OCI-LY3 (cell line): ENCODE data around the gene EFR3B.
"Not testable (repeated sequence)": the region's sequence is repeated elsewhere in the genome, so short reads cannot be mapped to it uniquely, and the experiment has no call there.

Experiments used
- H2AFZ ChIP-seq: fragments of 200-600, 300-600 bp; shearing (Covaris generic); 2 replicates; pipeline ENCODE4 v1.6.0; 2014; ENCODE audit warnings: antibody characterized with exemption, low read depth, low read length
- H3K27ac ChIP-seq: fragments of 200-600, 300-600 bp; sonication (generic); 2 replicates; pipeline ENCODE4 v1.5.1; 2014; ENCODE audit warnings: mild to moderate bottlenecking, low read length, moderate library complexity, mixed read lengths
- H3K27me3 ChIP-seq: fragments of 200-600, 300-600 bp; sonication (generic); 2 replicates; pipeline ENCODE4 v1.6.1; 2014; ENCODE audit warnings: low read depth, low read length, mixed read lengths
- H3K36me3 ChIP-seq: fragments of 200-600, 300-600 bp; sonication (generic); replicated peaks from 2 replicates; pipeline ENCODE3; 2014; ENCODE audit warnings: low read depth, low read length, mixed read lengths
- H3K4me1 ChIP-seq: fragments of 300-600, 200-600 bp; sonication (generic); 2 replicates; pipeline ENCODE4 v1.6.1; 2014; ENCODE audit warnings: low read length, mixed read lengths
- H3K4me2 ChIP-seq: fragments of 200-600, 300-600 bp; sonication (generic); 2 replicates; pipeline ENCODE4 v1.6.1; 2014; ENCODE audit warnings: low read length, mixed read lengths
- H3K4me3 ChIP-seq: fragments of 300-600, 200-600 bp; sonication (generic); 2 replicates; pipeline ENCODE4 v1.5.1; 2014; ENCODE audit warnings: antibody characterized with exemption, mild to moderate bottlenecking, low read length, moderate library complexity
- H3K79me2 ChIP-seq: fragments of 300-600, 200-600 bp; shearing (Covaris generic); 2 replicates; pipeline ENCODE4 v1.6.1; 2014; ENCODE audit warnings: mild to moderate bottlenecking, low read length, mixed read lengths
- H3K9ac ChIP-seq: fragments of 300-600, 200-600 bp; shearing (Covaris generic); 2 replicates; pipeline ENCODE4 v1.6.0; 2014; ENCODE audit warnings: mild to moderate bottlenecking, low read length, moderate library complexity
- H3K9me3 ChIP-seq: fragments of 200-600, 300-600 bp; shearing (Covaris generic); 2 replicates; pipeline ENCODE4 v1.6.1; 2014; ENCODE audit warnings: low read length, mixed read lengths; ENCODE audit not compliant: insufficient read depth
- H4K20me1 ChIP-seq: fragments of 200-600, 300-600 bp; sonication (generic); 2 replicates; pipeline ENCODE4 v1.6.1; 2016; ENCODE audit warnings: low read length, mixed read lengths; ENCODE audit not compliant: insufficient read depth
- EZH2phosphoT487 ChIP-seq: fragments of 200-600 bp; shearing (Covaris generic); IDR thresholded peaks from 2 replicates; pipeline ENCODE4 v1.6.1; 2018; ENCODE audit warnings: antibody characterized with exemption, mixed run types, low read depth
- TF ChIP-seq, protein P1 (sequence below): fragments of 200-600, 300-600 bp; sonication (generic); IDR thresholded peaks from 2 replicates; pipeline ENCODE4 v1.5.1; 2014; ENCODE audit warnings: antibody characterized with exemption, low read length, low read depth

EFR3B gene

DNA sequence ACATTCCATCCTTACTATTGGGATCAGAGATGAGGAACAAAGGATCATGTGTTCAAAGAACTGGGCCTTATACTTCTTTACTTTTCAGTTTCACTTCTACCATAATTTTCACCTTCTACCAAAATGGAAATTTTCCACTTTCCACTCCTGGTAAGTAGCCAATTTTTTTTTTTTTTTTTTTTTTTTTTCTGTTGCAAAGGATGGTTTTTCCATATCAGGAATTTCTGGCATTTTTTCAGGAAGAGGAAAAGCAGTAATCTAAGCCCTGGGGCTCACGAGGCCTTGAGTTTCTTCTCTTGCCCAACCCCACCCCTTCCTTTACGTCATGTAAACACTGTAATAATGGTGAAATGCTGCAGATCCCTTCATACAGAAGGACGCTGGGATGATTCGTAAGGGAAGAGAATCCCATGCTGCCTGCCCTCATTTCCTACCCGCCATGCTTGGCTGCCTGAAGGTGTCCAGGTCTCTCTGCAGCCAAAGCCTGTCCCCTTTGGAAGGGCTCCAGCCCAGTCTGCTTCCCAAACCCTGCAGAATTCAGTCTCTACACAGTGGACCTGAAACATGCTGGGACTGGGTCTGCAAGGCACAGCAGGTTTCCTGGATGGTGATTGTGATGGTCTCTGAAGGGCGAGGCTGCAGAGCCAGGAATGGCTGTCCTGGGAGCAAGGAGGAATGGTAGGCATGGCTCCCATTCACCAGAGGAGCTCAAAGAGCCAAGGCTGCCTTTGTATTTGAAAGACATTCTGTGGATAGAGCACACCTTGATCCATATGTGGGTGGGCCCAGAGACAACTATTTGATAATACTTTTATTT is 57.0 kb downstream of the EFR3B start:
- Histone ChIP-seq H3K9ac (no peak overlapping the region), H3K4me3 (no peak overlapping the region), H3K4me1 (peaks cover 6% of the 10 kb centered on the region; the same call in 1 of the 2 replicates), H3K79me2 (no peaks in the 10 kb centered on the region), H4K20me1 (no peaks in the 10 kb centered on the region), H3K27ac (no peak overlapping the region), H3K27me3 (peaks cover 7% of the 10 kb centered on the region; the same call in 1 of the 2 replicates), H3K4me2 (no peak overlapping the region), H2AFZ (no peak overlapping the region), H3K9me3 (0 out of 2 replicates have a peak, but pooled peaks cover 4% of the 10 kb centered on the region), H3K36me3 (no peaks in the 10 kb centered on the region)
- TF ChIP-seq EZH2phosphoT487: no peak
- TF ChIP-seq, protein P1, sequence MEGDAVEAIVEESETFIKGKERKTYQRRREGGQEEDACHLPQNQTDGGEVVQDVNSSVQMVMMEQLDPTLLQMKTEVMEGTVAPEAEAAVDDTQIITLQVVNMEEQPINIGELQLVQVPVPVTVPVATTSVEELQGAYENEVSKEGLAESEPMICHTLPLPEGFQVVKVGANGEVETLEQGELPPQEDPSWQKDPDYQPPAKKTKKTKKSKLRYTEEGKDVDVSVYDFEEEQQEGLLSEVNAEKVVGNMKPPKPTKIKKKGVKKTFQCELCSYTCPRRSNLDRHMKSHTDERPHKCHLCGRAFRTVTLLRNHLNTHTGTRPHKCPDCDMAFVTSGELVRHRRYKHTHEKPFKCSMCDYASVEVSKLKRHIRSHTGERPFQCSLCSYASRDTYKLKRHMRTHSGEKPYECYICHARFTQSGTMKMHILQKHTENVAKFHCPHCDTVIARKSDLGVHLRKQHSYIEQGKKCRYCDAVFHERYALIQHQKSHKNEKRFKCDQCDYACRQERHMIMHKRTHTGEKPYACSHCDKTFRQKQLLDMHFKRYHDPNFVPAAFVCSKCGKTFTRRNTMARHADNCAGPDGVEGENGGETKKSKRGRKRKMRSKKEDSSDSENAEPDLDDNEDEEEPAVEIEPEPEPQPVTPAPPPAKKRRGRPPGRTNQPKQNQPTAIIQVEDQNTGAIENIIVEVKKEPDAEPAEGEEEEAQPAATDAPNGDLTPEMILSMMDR: no peak

DNA sequence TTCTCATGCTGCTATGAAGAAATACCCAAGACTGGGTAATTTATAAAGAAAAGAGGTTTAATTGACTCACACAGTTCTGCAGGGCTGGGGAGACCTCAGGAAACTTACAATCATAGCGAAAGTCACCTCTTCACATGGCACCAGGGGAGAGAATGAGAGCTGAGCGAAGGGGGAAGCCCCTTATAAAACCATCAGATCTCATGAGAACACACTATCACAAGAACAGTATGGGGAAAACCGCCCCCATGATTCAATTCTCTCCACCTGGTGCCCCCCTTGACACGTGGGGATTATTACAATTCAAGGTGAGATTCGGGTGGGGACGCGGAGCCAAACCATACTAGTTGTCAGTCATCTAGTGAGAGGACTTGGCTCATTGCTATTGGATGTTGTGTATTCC is 60.5 kb downstream of the EFR3B start:
- not testable (repeated sequence) for H3K27ac ChIP-seq, H2AFZ ChIP-seq, H3K4me2 ChIP-seq, H3K4me1 ChIP-seq, H3K9me3 ChIP-seq, H3K36me3 ChIP-seq, H4K20me1 ChIP-seq, H3K9ac ChIP-seq, H3K79me2 ChIP-seq, H3K4me3 ChIP-seq
- H3K27me3 ChIP-seq: peaks cover 11% of the 10 kb centered on the region

DNA sequence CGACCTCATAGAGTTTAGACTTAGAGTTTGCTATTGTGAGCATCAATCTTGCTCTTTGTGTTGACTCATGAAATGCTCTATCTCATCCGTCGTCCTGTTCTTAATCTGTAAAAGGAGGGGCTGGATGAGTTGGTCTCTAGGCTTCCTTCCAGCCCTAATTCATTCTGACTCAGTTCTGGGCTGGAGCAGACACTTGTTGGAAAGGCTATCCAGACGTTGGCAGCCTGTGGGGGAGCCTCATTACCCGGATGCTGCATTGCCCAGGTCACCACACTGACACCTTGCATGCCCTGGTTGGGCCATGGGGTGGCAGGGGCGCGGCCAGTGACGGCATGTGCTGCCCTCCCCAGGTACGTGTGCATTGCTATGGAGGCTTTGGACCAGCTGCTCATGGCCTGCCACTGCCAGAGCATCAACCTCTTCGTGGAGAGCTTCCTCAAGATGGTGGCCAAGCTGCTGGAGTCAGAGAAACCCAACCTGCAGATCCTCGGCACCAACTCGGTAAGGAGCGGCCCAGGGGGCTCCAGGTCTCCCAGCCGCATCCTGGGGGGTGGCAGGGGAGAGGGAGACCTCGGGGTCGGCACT is 61.5 kb downstream of the EFR3B start:
- no peaks in the 10 kb centered on the region for H4K20me1 ChIP-seq
- H3K27me3 ChIP-seq: peaks cover 11% of the 10 kb centered on the region
- no peak overlapping the region for H3K9ac ChIP-seq
- no peak overlapping the region for H3K27ac ChIP-seq
- H2AFZ ChIP-seq: no peak overlapping the region
- no peaks in the 10 kb centered on the region for H3K79me2 ChIP-seq
- peaks cover 9% of the 10 kb centered on the region; the same call in 1 of the 2 replicates for H3K4me1 ChIP-seq
- no peak overlapping the region for H3K4me2 ChIP-seq
- H3K9me3 ChIP-seq: 0 out of 2 replicates have a peak, but pooled peaks cover 4% of the 10 kb centered on the region
- TF ChIP-seq, protein P1: no peak
- no peak for TF ChIP-seq EZH2phosphoT487
- no peak overlapping the region for H3K4me3 ChIP-seq
- H3K36me3 ChIP-seq: no peaks in the 10 kb centered on the region

DNA sequence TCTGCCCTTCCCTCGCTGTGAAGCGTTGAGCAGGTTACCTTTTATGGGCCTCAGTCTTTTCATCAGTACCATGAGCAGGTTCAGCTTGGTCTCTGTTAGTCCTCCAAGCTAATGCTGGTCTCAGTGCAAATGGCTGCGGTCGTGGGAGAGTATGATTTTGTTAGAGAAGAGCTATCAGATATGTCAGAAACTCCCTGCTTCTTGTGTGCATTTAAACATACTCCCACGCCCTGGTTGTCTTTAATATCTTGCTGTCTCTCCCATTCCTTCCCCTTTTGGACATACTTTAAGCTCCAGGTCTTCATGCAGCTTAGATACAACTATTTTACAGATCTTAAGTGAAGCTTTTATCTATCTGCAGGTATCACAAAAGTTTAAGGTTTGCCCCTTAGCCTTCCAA is 62.9 kb downstream of the EFR3B start:
- H3K79me2 ChIP-seq: no peaks in the 10 kb centered on the region
- no peaks in the 10 kb centered on the region for H4K20me1 ChIP-seq
- no peak overlapping the region for H2AFZ ChIP-seq
- TF ChIP-seq EZH2phosphoT487: no peak
- TF ChIP-seq, protein P1: no peak
- 0 out of 2 replicates have a peak, but pooled peaks cover 4% of the 10 kb centered on the region for H3K9me3 ChIP-seq
- no peak overlapping the region for H3K4me2 ChIP-seq
- no peaks in the 10 kb centered on the region for H3K36me3 ChIP-seq
- peaks cover 9% of the 10 kb centered on the region; the same call in 1 of the 2 replicates for H3K4me1 ChIP-seq
- H3K27me3 ChIP-seq: peaks cover 11% of the 10 kb centered on the region
- H3K4me3 ChIP-seq: no peak overlapping the region
- no peak overlapping the region for H3K9ac ChIP-seq
- H3K27ac ChIP-seq: no peak overlapping the region
